Testis (tissue), 2 donors: ENCODE results near the gene ADAM10.

Source experiments
- CTCF ChIP-seq, 3 experiments: fragments of 450-650 bp in 2 of 3; fragments of 200-600 bp in 1 of 3; sonication (generic) in 1 of 3; IDR thresholded peaks; one replicate each; pipeline ENCODE4 v1.5.1; 2016 to 2019; ENCODE audit warnings: antibody characterized with exemption in 3 of 3, mild to moderate bottlenecking in 2 of 3, moderate library complexity in 1 of 3
- POLR2A ChIP-seq: fragments of 450-650 bp; IDR thresholded peaks from one replicate; pipeline ENCODE4 v1.6.1; 2017; ENCODE audit warnings: antibody characterized with exemption, mild to moderate bottlenecking, moderate library complexity

DNA sequence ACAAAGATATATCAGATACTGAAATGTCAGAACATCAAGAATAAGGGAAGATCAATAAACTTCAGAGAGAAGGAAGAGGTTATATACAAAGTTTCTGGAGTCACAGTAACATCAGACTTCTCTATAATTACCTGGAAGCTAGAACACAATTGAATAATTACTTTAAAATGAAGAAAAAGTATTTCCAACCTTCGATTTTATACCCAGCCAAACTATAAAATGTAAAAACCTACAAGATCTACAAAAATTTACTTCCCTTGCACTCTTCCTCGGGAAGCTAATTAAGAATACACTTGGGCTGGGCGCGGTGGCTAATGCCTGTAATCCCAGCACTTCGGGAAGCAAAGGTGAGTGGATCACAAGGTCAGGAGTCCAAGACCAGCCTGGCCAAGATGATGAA, 15.0 kb upstream of the ADAM10 start:
- TF ChIP-seq CTCF (IDR thresholded peaks at IDR 0.05) = no peak
- TF ChIP-seq POLR2A = no peak
